Ascending aorta (tissue), 2 donors: ENCODE data around the gene NOXA1. TPM values are rescaled to one million over a fixed set of nuclear protein-coding genes. Genes with fewer than 3 reads are reported as not detected.
"Not testable (repeated sequence)": the region's sequence is repeated elsewhere in the genome, so short reads cannot be mapped to it uniquely, and the experiment has no call there.

Experiments used
- DNase-seq, 2 donors: peaks; one replicate each; pipeline ENCODE4 v3.0.0-alpha.2; 2019; ENCODE audit warnings: low spot score in 2 of 2
- H3K27ac ChIP-seq, 2 donors: fragments of 200-600 bp; sonication (generic); one replicate each; pipeline ENCODE4 v1.5.1; 2016 to 2017; ENCODE audit warnings: mild to moderate bottlenecking in 1 of 2
- H3K27me3 ChIP-seq: fragments of 200-600 bp; sonication (generic); one replicate; pipeline ENCODE4 v1.5.1; 2017
- H3K36me3 ChIP-seq, 2 donors: fragments of 200-600 bp; sonication (generic); one replicate each; pipeline ENCODE4 v1.5.1; 2016
- H3K4me1 ChIP-seq, 2 donors: fragments of 200-600 bp; sonication (generic); one replicate each; pipeline ENCODE4 v1.5.1; 2016 to 2017; ENCODE audit warnings: mild to moderate bottlenecking in 1 of 2
- H3K4me3 ChIP-seq, 2 donors: fragments of 200-600 bp; sonication (generic); one replicate each; pipeline ENCODE4 v1.5.1; 2016 to 2017; ENCODE audit warnings: mild to moderate bottlenecking in 1 of 2
- H3K9me3 ChIP-seq, 2 donors: fragments of 200-600 bp; sonication (generic); one replicate each; pipeline ENCODE4 v1.5.1; 2016
- CTCF ChIP-seq, 3 experiments: fragments of 200-600 bp in 2 of 3; fragments of 450-650 bp in 1 of 3; sonication (generic) in 2 of 3; IDR thresholded peaks; one replicate each; pipeline ENCODE4 v1.5.1; 2016 to 2019; ENCODE audit warnings: antibody characterized with exemption in 3 of 3, mild to moderate bottlenecking in 1 of 3, moderate library complexity in 1 of 3
- intact Hi-C: fragments of 100-400 bp; cut with DNase I; formaldehyde crosslinking; loops from one replicate; pipeline ENCODE4 v1.15.1; 2023
- total RNA-seq: library from RNA; depleted of rRNA; stranded (reverse); fragments of >200 nt; gene quantifications from one replicate; pipeline ENCODE4 v1.1.0, GENCODE V29; 2016

The NOXA1 gene
- total RNA-seq, 1 donor from 2014 or later, result 6.9 TPM

GRCh38 chr9:137463931-137464290, 40.7 kb downstream of the NOXA1 start:
- no peak for DNase-seq
- no peak for TF ChIP-seq CTCF (IDR thresholded peaks at IDR 0.05)
- Histone ChIP-seq H3K36me3 (no peaks in the 10 kb centered on the region), H3K27ac (no peak overlapping the region), H3K9me3 (no peaks in the 10 kb centered on the region), H3K27me3 (no peaks in the 10 kb centered on the region), H3K4me1 (peaks cover 3 to 4% of the 10 kb centered on the region in 2 donors), H3K4me3 (no peak overlapping the region)
- intact Hi-C loops, result no loop called here

- Histone ChIP-seq H3K4me1 (peaks cover 2 to 3% of the 10 kb centered on the region in 2 donors), H3K27ac (no peak overlapping the region), H3K9me3 (no peaks in the 10 kb centered on the region), H3K36me3 (no peaks in the 10 kb centered on the region), H3K27me3 (no peaks in the 10 kb centered on the region), H3K4me3 (no peak overlapping the region)
- DNase-seq, result peak in 1 of 2 donors; percentile 61
- intact Hi-C loops, result no loop called here
- TF ChIP-seq CTCF (IDR thresholded peaks at IDR 0.05), result no peak
Measured at GRCh38 chr9:137464291-137464999, 41.3 kb downstream of the NOXA1 start.

- TF ChIP-seq CTCF (IDR thresholded peaks at IDR 0.05), result no peak
- Histone ChIP-seq H3K9me3 (no peaks in the 10 kb centered on the region), H3K4me3 (no peak overlapping the region), H3K4me1 (no peaks in the 10 kb centered on the region), H3K27me3 (no peaks in the 10 kb centered on the region), H3K36me3 (no peaks in the 10 kb centered on the region), H3K27ac (no peak overlapping the region)
- DNase-seq, result peak in 1 of 2 donors; percentile 61
- intact Hi-C loops, result no loop called here
Measured at GRCh38 chr9:137465000-137465719, 42.0 kb downstream of the NOXA1 start.

- Histone ChIP-seq H3K36me3 (no peaks in the 10 kb centered on the region), H3K9me3 (no peaks in the 10 kb centered on the region), H3K27me3 (no peaks in the 10 kb centered on the region), H3K4me1 (no peaks in the 10 kb centered on the region), H3K27ac (no peak overlapping the region), H3K4me3 (no peak overlapping the region)
- no peak for TF ChIP-seq CTCF (IDR thresholded peaks at IDR 0.05)
- DNase-seq, result no peak
- intact Hi-C loops, result no loop called here
Measured at GRCh38 chr9:137465720-137466388, 42.7 kb downstream of the NOXA1 start.

GRCh38 chr9:137466389-137467085, 43.3 kb downstream of the NOXA1 start:
- H3K36me3 ChIP-seq, H3K27me3 ChIP-seq, H3K27ac ChIP-seq, H3K9me3 ChIP-seq, H3K4me1 ChIP-seq, H3K4me3 ChIP-seq, intact Hi-C loops, DNase-seq: not testable (repeated sequence)
